K562 (cell line): ENCODE data around the gene APBB2. TPM values are rescaled to one million over a fixed set of nuclear protein-coding genes. Genes with fewer than 3 reads are reported as not detected.

Experiments
- ATAC-seq: fragments of 200-7000 bp; cut with Tn5 transposase; 3 replicates; pipeline ENCODE4 v1.9.1; 2020; ENCODE audit warnings: moderate library complexity
- BruUV-seq: library from RNA; stranded (reverse); fragments of 400-500 nt; replicated peaks from 2 replicates; lab custom pipeline; 2021; lab: Mats Ljungman, UMichigan
- CTCF ChIA-PET: fragments of 300-600 bp; formaldehyde crosslinking; extraction: SDS; loops from one replicate; lab custom pipeline; 2021; ENCODE audit warnings: low intra/inter-chr PET ratio; lab: Yijun Ruan, JAX
- POLR2A ChIA-PET: fragments of 300-600, 350-650 bp; sonication (Branson Sonifier 250); formaldehyde crosslinking; extraction: SDS; loops from one replicate; lab custom pipeline; 2021; ENCODE audit warnings: antibody characterized with exemption, inconsistent platforms; lab: Yijun Ruan, JAX
- DNase-seq, 4 experiments: peaks; one replicate each; pipeline versions ENCODE4 v3.0.0 to v3.0.0-alpha.2; 2011 to 2018; ENCODE audit warnings: low spot score in 3 of 4, mixed read lengths in 3 of 4; ENCODE audit errors: extremely low read depth in 1 of 4
- FAIRE-seq: peaks from 2 replicates; lab custom pipeline; 2011; peaks lifted over from hg19 to GRCh38; lab: Jason Lieb, UNC
- H2AFZ ChIP-seq: 2 replicates; pipeline ENCODE4 v1.6.0; 2011; ENCODE audit warnings: low read depth, low read length, control low read depth, inconsistent platforms
- H3K27ac ChIP-seq: fragments of 200-600 bp; 3 replicates; pipeline ENCODE4 v1.8.0; 2011; ENCODE audit warnings: low read depth, mild to moderate bottlenecking, control low read depth, inconsistent platforms, low read length, moderate library complexity, mixed read lengths; ENCODE audit errors: extremely low read depth
- H3K27me3 ChIP-seq, 2 experiments: fragments of 300-600 bp in 1 of 2; 2 replicates in 1 of 2; 3 replicates in 1 of 2; pipeline versions ENCODE4 v1.6.0 to v1.8.0; 2011; ENCODE audit warnings: inconsistent platforms in 2 of 2, low read length in 2 of 2, mild to moderate bottlenecking in 1 of 2, mixed read lengths in 1 of 2, moderate library complexity in 1 of 2; ENCODE audit not compliant: control insufficient read depth in 2 of 2, insufficient read depth in 2 of 2
- H3K36me3 ChIP-seq: fragments of 300-600 bp; 3 replicates; pipeline ENCODE4 v1.8.0; 2011; ENCODE audit warnings: mild to moderate bottlenecking, low read length, inconsistent platforms; ENCODE audit not compliant: control insufficient read depth, insufficient read depth
- H3K4me1 ChIP-seq, 2 experiments: fragments of 200-600 bp in 1 of 2; replicated peaks in 1 of 2; 2 replicates in 1 of 2; 3 replicates in 1 of 2; pipeline versions ENCODE4 v1.5.1 to v1.8.0; 2011; ENCODE audit warnings: inconsistent platforms in 2 of 2, low read length in 2 of 2, mild to moderate bottlenecking in 1 of 2, mixed read lengths in 1 of 2, moderate library complexity in 1 of 2; ENCODE audit not compliant: control insufficient read depth in 2 of 2, insufficient read depth in 2 of 2
- H3K4me2 ChIP-seq: 2 replicates; pipeline ENCODE4 v1.6.1; 2011; ENCODE audit warnings: low read length, control low read depth, inconsistent platforms, mixed read lengths; ENCODE audit not compliant: insufficient read depth
- H3K4me3 ChIP-seq: fragments of 200-600 bp; sonication (generic), shearing (Covaris generic); 2 replicates; pipeline ENCODE4 v1.5.1; 2016; ENCODE audit warnings: control low read depth, inconsistent platforms
- H3K79me2 ChIP-seq: fragments of 200-600 bp; 3 replicates; pipeline ENCODE4 v1.8.0; 2011; ENCODE audit warnings: low read length, inconsistent platforms; ENCODE audit not compliant: control insufficient read depth, insufficient read depth
- H3K9ac ChIP-seq, 2 experiments: 2 replicates each; pipeline versions ENCODE4 v1.6.0 to v1.6.1; 2011; ENCODE audit warnings: low read depth in 2 of 2, low read length in 2 of 2, control low read depth in 1 of 2, inconsistent platforms in 1 of 2, mild to moderate bottlenecking in 1 of 2, mixed read lengths in 1 of 2; ENCODE audit not compliant: insufficient read depth in 1 of 2
- H3K9me1 ChIP-seq: one replicate; pipeline ENCODE4 v1.6.0; 2011; ENCODE audit warnings: inconsistent platforms, mild to moderate bottlenecking, low read length, moderate library complexity; ENCODE audit not compliant: control insufficient read depth, insufficient read depth
- H3K9me3 ChIP-seq: replicated peaks from 2 replicates; pipeline ENCODE4 v1.5.1; 2011; ENCODE audit warnings: low read depth, low read length, inconsistent platforms; ENCODE audit not compliant: control insufficient read depth, insufficient read depth
- H4K20me1 ChIP-seq: replicated peaks from 2 replicates; pipeline ENCODE4 v1.6.1; 2011; ENCODE audit warnings: low read length, inconsistent platforms, mixed read lengths; ENCODE audit not compliant: control insufficient read depth, insufficient read depth
- CBX2 ChIP-seq: fragments of 200-600 bp; sonication (generic); IDR thresholded peaks from one replicate; pipeline ENCODE4 v1.6.1; 2012; ENCODE audit warnings: mild to moderate bottlenecking, low read length, inconsistent platforms; ENCODE audit not compliant: insufficient read depth, poor library complexity, severe bottlenecking
- CBX5 ChIP-seq: IDR thresholded peaks from 2 replicates; pipeline ENCODE4 v1.6.1; 2014; ENCODE audit warnings: low read depth, borderline replicate concordance
- DIDO1 ChIP-seq: fragments of 450-650 bp; IDR thresholded peaks from 2 replicates; pipeline ENCODE4 v1.6.1; 2016; ENCODE audit warnings: low read depth, missing biosample characterization, missing genetic modification characterization
- EP300 ChIP-seq: IDR thresholded peaks from 2 replicates; pipeline ENCODE4 v1.6.1; 2012; ENCODE audit warnings: low read length, improper control_type of control experiment
- FOXK2 ChIP-seq, 2 experiments: fragments of 450-650 bp; IDR thresholded peaks in 1 of 2; conservative IDR thresholded peaks in 1 of 2; 2 replicates each; pipeline ENCODE4 v1.6.1; 2016; ENCODE audit warnings: low read depth in 2 of 2, mild to moderate bottlenecking in 1 of 2
- GATAD2A ChIP-seq: fragments of 450-650 bp; IDR thresholded peaks from 2 replicates; pipeline ENCODE4 v1.6.1; 2017
- NFYB ChIP-seq: IDR thresholded peaks from 2 replicates; pipeline ENCODE4 v1.6.1; 2011; ENCODE audit warnings: mild to moderate bottlenecking, moderate library complexity; ENCODE audit not compliant: insufficient read length; ENCODE audit errors: extremely low read depth
- PCBP2 ChIP-seq: fragments of 200-400 bp; formaldehyde crosslinking; IDR thresholded peaks from 2 replicates; pipeline ENCODE4 v1.6.1; 2018; ENCODE audit warnings: low read length, low read depth, mild to moderate bottlenecking, moderate library complexity; ENCODE audit not compliant: poor library complexity, severe bottlenecking
- SP1 ChIP-seq: sonication (generic); formaldehyde crosslinking; IDR thresholded peaks from 2 replicates; pipeline ENCODE4 v1.8.1; 2022; ENCODE audit warnings: mild to moderate bottlenecking, missing genetic modification reagents
- ZBTB33 ChIP-seq: sonication (generic); formaldehyde crosslinking; IDR thresholded peaks from 2 replicates; pipeline ENCODE4 v1.8.1; 2023; ENCODE audit warnings: mild to moderate bottlenecking, missing genetic modification reagents
- ZNF133 ChIP-seq: fragments of 250-450 bp; sonication (Bioruptor Pico); IDR thresholded peaks from 2 replicates; pipeline ENCODE4 v1.4.0; 2020; ENCODE audit warnings: mild to moderate bottlenecking
- WGBS: fragments of 100-300 bp; shearing (Covaris generic); methylation state at CpG from one replicate; pipeline ENCODE4 v1.1.6; 2016; ENCODE audit warnings: low coverage, mixed read lengths; ENCODE audit not compliant: insufficient coverage; ENCODE audit errors: missing lambda C conversion rate; 5-methylcytosine and 5-hydroxymethylcytosine counted together
- in situ Hi-C: fragments of 300-500 bp; cut with MboI; formaldehyde crosslinking; loops from 4 replicates; pipeline ENCODE4 v1.15.0; 2018; ENCODE audit warnings: inconsistent platforms, mixed read lengths
- intact Hi-C: fragments of 100-400 bp; cut with micrococcal nuclease; formaldehyde crosslinking; loops from 2 replicates; pipeline ENCODE4 v1.14.2; 2022
- polyA plus RNA-seq, 8 experiments: library from polyadenylated mRNA; depleted of rRNA in 4 of 8; stranded (reverse) in 5 of 8; unstranded in 3 of 8; fragments of >200 nt; fragmentation: Nextera tagmentation in 2 of 8; fragmentation: Illumina TruSeq in 1 of 8; extraction: Ambion mirVana in 2 of 8; extraction: Trizol in 1 of 8; gene quantifications; 2 replicates each; pipeline versions ENCODE4 v1.2.1 to v1.2.3, GENCODE V29; 2011 to 2014; ENCODE audit warnings: inconsistent platforms in 1 of 8, missing spikeins in 1 of 8
- total RNA-seq, 7 experiments: library from RNA; depleted of rRNA in 6 of 7; stranded (reverse); fragments of >200 nt in 6 of 7; fragmentation: Illumina TruSeq in 2 of 7; extraction: Trizol in 2 of 7; gene quantifications; 2 replicates each; pipeline versions ENCODE4 v1.2.1 to v1.2.3, GENCODE V29; 2011 to 2021; ENCODE audit warnings: low replicate concordance in 1 of 7
- TF ChIP-seq, protein P1 (sequence below): fragments of 250-450 bp; sonication (Bioruptor Pico); IDR thresholded peaks from 2 replicates; pipeline ENCODE4 v1.5.0; 2021

APBB2 gene
- total and polyA plus RNA-seq, 9 of the 15 experiments (the other 6 are each of a cell fraction or from before 2014, with no cell fraction given) = 0.08 to 2.1 (median 1.4) TPM

DNA sequence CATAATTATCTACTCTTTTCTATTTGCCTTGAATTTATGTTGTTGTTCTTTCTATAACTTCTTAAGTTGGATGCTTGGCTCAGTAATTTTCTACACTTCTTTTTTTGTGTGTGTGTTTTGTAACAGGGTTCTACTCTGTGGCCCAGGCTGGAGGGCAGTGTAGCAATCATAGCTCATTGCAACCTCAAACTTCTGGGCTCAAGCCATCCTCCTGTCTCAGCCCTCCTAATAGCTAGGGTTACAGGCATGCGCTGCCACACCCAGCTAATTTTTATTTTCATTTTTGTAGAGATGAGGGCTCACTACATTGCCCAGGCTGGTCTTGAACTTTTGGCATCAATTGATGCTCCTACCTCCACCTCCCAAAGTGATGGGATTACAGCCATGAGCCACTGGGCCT, 21.7 kb upstream of the APBB2 start (continued):
- TF ChIP-seq GATAD2A = no peak

DNA sequence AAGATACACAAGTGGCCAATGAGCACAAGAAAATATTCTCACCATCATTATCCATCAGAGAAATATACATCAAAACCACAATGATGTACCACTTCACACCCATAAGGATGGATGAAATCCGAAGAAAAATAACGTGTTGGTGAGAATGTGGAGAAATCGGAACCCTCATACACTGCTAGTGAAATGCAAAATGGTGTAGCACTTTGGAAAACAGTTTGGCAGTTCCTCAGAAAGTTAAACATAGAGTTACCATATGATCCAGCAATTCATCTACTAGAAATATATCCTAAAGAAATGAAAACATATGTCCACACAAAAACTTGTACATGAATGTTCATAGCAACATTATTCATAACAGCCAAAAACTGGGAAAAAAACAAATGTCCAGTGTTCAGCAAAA, 18.5 kb upstream of the APBB2 start:
- ATAC-seq = no peak
- Histone ChIP-seq H3K4me3 (no peak overlapping the region), H3K9ac (no peak overlapping the region), H4K20me1 (no peaks in the 10 kb centered on the region), H3K9me3 (no peaks in the 10 kb centered on the region), H3K27ac (no peak overlapping the region), H3K4me1 (no peaks in the 10 kb centered on the region), H3K79me2 (no peaks in the 10 kb centered on the region), H3K4me2 (no peak overlapping the region), H2AFZ (no peak overlapping the region), H3K36me3 (no peaks in the 10 kb centered on the region), H3K9me1 (no peaks in the 10 kb centered on the region), H3K27me3 (peaks cover 0 to under 1% of the 10 kb centered on the region in 2 experiments; a peak in 2 of 5 replicates)
- ChIA-PET CTCF (no interaction called here), POLR2A (no interaction called here)
- no peak for DNase-seq
- 0% methylated on average over 3 of the region's 3 CpGs for WGBS
- in situ Hi-C loops = no loop called here
- BruUV-seq = no TSS peak
- intact Hi-C loops = no loop called here
- TF ChIP-seq ZBTB33 (CRISPR knock-in tag) = no peak
- TF ChIP-seq SP1 (CRISPR knock-in tag) = no peak
- no peak for TF ChIP-seq CBX2
- TF ChIP-seq NFYB = no peak
- TF ChIP-seq ZNF133 (CRISPR knock-in tag) = no peak
- no peak for TF ChIP-seq DIDO1
- TF ChIP-seq FOXK2 (conservative IDR thresholded peaks at IDR 0.05 in 1 of 2, IDR thresholded peaks at IDR 0.05 in 1 of 2; ENCODE audit: low read depth in 2 of 2) = no peak
- no peak for TF ChIP-seq PCBP2
- TF ChIP-seq, protein P1, sequence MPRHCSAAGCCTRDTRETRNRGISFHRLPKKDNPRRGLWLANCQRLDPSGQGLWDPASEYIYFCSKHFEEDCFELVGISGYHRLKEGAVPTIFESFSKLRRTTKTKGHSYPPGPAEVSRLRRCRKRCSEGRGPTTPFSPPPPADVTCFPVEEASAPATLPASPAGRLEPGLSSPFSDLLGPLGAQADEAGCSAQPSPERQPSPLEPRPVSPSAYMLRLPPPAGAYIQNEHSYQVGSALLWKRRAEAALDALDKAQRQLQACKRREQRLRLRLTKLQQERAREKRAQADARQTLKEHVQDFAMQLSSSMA (CRISPR knock-in tag) = no peak
- no peak for TF ChIP-seq CBX5
- TF ChIP-seq EP300 = no peak
- FAIRE-seq = no peak
